Stimulated activated CD8-positive, alpha-beta memory T cell treated with anti-CD3 and anti-CD28 coated beads, Interleukin-2, amount 100 ng/mL, for 48 hours (primary cell): Measurements from ENCODE around the gene CAMSAP2.
"Not testable (repeated sequence)": the region's sequence is repeated elsewhere in the genome, so short reads cannot be mapped to it uniquely, and the experiment has no call there.

Experiments
- DNase-seq, 2 donors: peaks; one replicate each; pipeline ENCODE4 v3.0.0-alpha.2; 2020; ENCODE audit warnings: low read depth in 2 of 2

CAMSAP2 gene

DNA sequence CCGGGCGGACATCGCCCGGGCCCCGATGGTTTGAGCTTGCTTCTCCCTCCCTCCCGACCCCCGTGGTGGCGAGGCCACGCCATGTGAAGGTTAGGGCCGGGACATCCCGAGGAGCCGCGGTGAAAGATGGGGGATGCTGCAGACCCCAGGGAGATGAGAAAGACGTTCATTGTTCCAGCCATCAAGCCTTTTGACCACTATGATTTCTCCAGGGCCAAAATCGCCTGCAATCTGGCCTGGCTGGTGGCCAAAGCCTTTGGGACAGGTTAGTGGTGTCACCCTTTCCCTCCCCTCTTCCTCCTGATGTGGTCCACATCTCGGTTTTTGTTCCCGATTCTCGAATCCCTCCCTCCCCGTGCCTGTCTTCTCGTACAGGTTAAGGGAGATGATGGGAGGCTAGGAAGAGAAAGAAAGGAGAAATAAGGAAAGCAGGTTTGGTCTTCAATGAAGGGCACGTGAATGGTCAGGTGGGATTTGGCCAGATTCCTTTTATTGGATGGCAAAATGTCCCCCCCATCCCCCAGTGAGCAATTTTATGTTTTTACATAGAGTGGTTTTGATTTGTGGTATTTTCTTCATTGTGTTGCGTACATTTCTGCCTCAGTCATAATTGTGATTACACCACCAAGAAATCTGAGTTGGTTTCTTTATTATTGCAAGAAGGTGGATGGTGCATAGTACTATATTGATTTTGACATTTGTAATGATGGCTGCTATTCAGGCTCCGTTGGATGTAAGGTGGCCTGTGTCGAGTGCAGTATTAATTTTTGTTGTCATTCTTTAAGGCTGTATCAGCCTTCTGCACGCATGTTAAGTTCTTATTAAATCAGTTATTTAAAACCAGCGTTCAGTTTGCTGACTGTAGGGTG is 1.2 kb downstream of the CAMSAP2 start:
- DNase-seq: no peak

- no peak for DNase-seq
These were observed 2.0 kb downstream of the CAMSAP2 start for GRCh38 chr1:200740571-200741208.

- DNase-seq: no peak
These were observed 3.0 kb downstream of the CAMSAP2 start for GRCh38 chr1:200741551-200742207.

- no peak for DNase-seq
These were observed 5.5 kb downstream of the CAMSAP2 start for GRCh38 chr1:200744143-200744542.

GRCh38 chr1:200749090-200749489 is 10.4 kb downstream of the CAMSAP2 start:
- no peak for DNase-seq

DNA sequence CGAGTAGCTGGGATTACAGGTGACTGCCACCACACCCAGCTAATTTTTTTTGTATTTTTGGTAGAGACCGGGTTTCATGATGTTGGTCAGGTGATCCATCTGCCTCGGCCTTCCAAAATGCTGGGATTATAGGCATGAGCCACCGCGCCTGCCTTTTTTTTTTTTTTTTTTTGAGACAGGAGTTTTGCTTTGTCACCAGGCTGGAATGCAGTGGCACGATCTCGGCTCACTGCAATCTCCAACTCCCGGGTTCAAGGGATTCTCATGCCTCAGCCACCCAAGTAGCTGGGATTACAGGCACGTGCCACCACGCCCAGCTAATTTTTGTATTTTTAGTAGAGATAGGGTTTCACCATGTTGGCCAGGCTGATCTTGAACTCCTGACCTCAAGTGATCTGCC is 12.1 kb downstream of the CAMSAP2 start:
- DNase-seq: not testable (repeated sequence)

DNA sequence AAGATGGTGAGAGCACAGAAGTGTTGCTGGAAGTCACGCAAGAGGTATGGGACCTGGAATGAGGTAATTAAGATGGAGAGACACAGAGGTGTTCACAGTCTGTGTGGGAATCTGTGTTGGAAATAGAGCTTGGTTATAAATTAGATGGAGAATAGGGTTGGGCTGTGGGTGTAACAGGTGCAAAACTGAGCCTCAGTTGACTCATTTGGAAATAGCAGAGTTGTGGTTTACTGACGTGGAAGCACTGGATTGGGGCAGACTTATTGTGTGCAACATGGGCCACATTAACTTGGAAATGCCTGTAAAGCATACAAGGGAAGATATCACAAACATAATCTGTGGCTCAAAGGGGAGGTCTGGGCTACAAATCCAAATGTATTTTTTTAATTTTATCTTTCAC is 13.0 kb downstream of the CAMSAP2 start:
- DNase-seq: no peak

DNA sequence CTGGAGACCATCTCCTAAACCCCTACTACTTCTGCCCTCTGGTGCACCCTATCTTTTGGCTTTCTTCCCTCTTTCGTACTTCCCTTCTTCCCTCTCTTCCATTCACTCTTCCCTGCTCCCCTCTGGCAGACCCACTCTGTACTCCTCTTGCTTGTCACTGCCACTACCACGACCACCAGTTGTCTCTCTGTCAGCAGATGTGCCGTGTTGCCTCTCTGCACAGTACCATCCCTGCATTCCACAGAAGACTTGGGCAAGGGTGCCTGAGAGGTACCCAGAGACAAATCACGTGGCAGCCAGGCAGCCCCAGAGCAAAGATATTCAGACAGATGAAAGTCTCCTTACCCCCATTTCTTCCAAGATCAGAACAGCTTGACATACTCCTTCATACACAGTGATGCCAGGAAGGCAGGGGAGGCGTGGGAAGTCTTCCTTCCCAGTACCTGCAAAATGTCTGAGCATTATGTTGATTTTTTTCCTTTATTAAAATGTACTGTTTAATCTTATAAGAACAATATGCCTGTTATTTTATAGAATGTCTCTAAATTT is 15.0 kb downstream of the CAMSAP2 start:
- DNase-seq: no peak

DNA sequence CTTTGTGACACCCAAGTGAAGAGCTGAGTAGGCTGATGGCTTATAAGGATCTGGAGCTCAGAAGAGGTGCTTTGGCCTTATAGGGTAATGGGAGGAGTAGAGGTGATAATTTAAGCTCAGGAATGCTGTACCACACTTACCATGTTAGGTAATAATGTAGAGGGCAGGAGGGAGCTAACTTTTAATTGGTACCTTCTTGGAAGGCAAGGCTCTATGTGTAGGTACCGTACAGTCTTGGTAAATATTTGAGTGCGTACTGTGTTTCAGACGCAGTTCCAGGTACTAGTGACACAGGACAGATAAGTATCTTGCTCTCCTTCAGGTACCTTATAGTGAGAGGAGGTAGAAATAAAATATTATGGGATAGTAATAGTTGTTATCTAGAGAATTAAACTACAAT is 16.8 kb downstream of the CAMSAP2 start:
- no peak for DNase-seq

DNA sequence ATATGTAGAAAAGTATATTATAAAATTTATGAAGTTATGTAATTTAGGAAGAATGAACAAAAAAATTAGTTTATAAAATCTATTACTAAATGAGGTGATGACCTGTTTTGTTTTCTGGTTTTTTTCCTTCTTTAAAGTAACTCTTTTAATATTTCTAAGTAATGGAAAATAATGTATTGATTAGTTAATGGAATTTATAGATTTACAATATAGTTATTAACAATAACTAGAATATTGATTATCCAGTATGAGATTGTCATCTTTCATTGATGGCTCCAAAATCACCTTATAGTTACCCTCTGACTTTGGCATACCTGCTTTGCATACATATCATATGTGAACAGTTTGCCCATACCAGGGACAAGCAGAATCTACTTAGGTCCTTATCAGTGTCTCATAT is 23.4 kb downstream of the CAMSAP2 start:
- no peak for DNase-seq

DNA sequence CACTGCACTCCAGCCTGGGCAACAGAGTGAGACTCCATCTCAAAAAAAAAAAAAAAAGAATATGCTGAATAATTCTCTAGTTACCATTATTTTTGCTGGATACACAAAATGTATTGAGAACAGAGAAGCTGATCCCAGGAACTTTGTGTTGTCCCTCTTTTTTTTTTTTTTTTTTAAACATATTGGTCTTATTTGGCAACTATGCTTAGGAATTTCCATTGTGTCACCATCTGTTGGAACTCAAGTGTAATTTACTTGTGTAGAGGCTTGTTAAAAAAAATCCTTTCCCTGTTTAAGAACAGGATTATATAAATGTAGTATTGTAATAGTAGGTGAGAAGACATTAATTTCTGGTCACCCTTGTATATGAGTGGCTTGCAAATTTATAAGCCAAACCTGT is 28.6 kb downstream of the CAMSAP2 start:
- no peak for DNase-seq

GRCh38 chr1:200771625-200772555 is 33.2 kb downstream of the CAMSAP2 start:
- DNase-seq: no peak

DNA sequence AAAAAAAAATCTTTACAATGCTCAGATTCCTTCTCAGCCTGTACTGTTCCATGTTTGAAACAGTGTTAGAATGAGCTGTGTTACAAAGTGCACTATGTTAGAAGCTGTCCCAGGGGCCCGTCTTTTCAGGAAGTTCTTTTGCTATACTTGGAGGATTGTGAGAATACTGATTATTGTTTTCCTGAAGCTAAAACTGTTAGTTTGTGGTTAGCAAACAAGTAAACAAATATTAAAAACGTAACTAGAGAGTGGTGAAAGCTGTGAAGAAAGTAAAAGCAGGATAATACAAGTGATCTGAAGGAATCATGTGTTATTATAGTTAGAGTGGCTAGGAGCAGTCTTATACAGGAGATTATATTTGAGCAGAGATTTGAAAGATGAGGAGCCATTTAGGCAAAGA is 35.6 kb downstream of the CAMSAP2 start:
- DNase-seq: no peak

DNA sequence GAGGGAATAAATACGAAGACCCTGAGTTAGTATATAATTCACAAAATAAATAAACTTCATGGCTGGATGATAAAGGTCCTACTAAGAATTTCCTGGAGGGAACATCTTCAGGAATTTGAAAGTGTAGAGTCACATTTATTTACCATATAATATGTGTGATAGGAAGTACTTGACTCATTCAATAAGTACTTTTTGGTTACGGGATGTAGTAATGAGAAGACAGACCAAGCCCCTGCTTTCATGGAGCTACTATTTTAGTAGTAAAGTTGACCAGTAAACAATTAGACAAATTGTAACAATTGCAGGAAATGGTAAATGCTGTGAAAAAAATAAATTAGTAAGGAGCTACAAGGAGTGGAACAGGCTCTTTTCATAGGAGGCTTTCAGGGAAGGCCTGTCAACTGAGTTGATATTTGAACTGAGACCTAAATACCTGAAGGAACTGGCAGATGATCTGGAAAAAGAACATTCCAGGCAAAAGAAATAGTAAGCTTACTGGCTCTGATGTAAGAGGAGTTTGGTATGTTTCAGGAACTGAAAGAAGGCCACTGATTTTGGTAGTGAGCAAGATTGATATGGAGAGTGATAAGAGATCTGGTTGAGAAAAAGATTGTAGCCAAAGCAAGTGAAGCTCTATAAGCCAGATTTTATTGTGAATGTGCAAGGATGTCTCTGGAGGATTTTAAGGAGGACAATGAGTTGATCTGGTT is 36.2 kb downstream of the CAMSAP2 start:
- DNase-seq: no peak

GRCh38 chr1:200775850-200776249 is 37.2 kb downstream of the CAMSAP2 start:
- DNase-seq: no peak

- no peak for DNase-seq
These were observed 38.3 kb downstream of the CAMSAP2 start for GRCh38 chr1:200776949-200777348.

- no peak for DNase-seq
These were observed 40.1 kb downstream of the CAMSAP2 start for GRCh38 chr1:200778766-200779165.

- DNase-seq: no peak
These were observed 40.6 kb downstream of the CAMSAP2 start for GRCh38 chr1:200779326-200779725.

GRCh38 chr1:200780545-200781369 is 42.1 kb downstream of the CAMSAP2 start:
- no peak for DNase-seq

DNA sequence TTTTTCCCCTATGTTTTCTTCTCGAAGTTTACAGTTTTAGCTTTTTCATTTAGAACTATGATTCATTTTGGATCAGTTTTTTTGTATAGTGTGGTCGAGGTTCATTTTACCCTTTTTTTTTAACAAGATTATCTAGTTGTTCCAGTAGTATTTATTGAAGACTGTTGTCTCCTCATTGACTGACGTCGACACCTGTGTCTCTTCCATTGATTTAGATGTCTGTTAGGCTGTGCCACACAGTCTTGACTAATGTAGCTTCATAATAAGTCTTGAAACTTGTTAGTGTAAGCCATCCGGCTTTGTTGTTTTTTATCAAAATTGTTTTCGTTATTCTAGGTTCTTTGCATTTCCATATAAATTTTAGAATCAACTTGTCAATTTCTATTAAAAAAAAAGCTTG is 45.2 kb downstream of the CAMSAP2 start:
- no peak for DNase-seq
